Panc1 (cell line): ENCODE results near the gene COL16A1. TPM values are rescaled to one million over a fixed set of nuclear protein-coding genes. Genes with fewer than 3 reads are reported as not detected.

Experiments
- ATAC-seq: fragments of 200-7000 bp; cut with Tn5 transposase; 2 replicates; pipeline ENCODE4 v1.9.1; 2020; ENCODE audit warnings: mild to moderate bottlenecking, moderate library complexity
- BruUV-seq: library from RNA; stranded (reverse); fragments of 400-500 nt; replicated peaks from 2 replicates; lab custom pipeline; 2021; lab: Mats Ljungman, UMichigan
- CTCF ChIA-PET: fragments of 300-600 bp; sonication (Branson Sonifier 250); formaldehyde crosslinking; loops from one replicate; lab custom pipeline; 2022; ENCODE audit warnings: antibody characterized with exemption; lab: Charles Lee
- POLR2A ChIA-PET: fragments of 300-600 bp; sonication (Branson Sonifier 250); formaldehyde crosslinking; loops from one replicate; lab custom pipeline; 2022; ENCODE audit warnings: antibody characterized with exemption; lab: Charles Lee
- DNase-seq: peaks from one replicate; pipeline ENCODE4 v3.0.0-alpha.2; 2010; ENCODE audit warnings: low read depth, low spot score
- H3K27ac ChIP-seq: 2 replicates; pipeline ENCODE4 v1.5.1; 2011; ENCODE audit warnings: mild to moderate bottlenecking, low read length, inconsistent platforms
- H3K27me3 ChIP-seq: fragments of 200-500 bp; sonication (Bioruptor generic); 2 replicates; pipeline ENCODE4 v1.6.0; 2014; ENCODE audit warnings: low read length, inconsistent platforms; ENCODE audit not compliant: control insufficient read depth, insufficient read depth
- H3K36me3 ChIP-seq: fragments of 200-500 bp; sonication (Bioruptor generic); 2 replicates; pipeline ENCODE4 v1.5.1; 2014; ENCODE audit warnings: inconsistent platforms, mild to moderate bottlenecking, low read length, moderate library complexity; ENCODE audit not compliant: control insufficient read depth, insufficient read depth
- H3K4me1 ChIP-seq: 2 replicates; pipeline ENCODE4 v1.5.1; 2011; ENCODE audit warnings: inconsistent platforms, mild to moderate bottlenecking, low read length, moderate library complexity; ENCODE audit not compliant: control insufficient read depth, insufficient read depth
- H3K4me3 ChIP-seq, 2 experiments: 2 replicates each; pipeline ENCODE4 v1.5.1; 2011 to 2012; ENCODE audit warnings: low read depth in 2 of 2, low read length in 2 of 2, mild to moderate bottlenecking in 2 of 2, inconsistent platforms in 1 of 2, moderate library complexity in 1 of 2
- H3K9me3 ChIP-seq: fragments of 200-500 bp; sonication (Bioruptor generic); 2 replicates; pipeline ENCODE4 v1.5.1; 2014; ENCODE audit warnings: low read depth, mild to moderate bottlenecking, inconsistent platforms, low read length, moderate library complexity; ENCODE audit not compliant: control insufficient read depth, insufficient read depth
- POLR2AphosphoS5 ChIP-seq: IDR thresholded peaks from 2 replicates; pipeline ENCODE4 v1.6.1; 2012; ENCODE audit warnings: mild to moderate bottlenecking, low read depth, low read length, moderate library complexity
- REST ChIP-seq, 2 experiments: IDR thresholded peaks; 2 replicates each; pipeline ENCODE4 v1.6.1; 2011 to 2012; ENCODE audit warnings: low read depth in 2 of 2, control low read depth in 1 of 2, low read length in 1 of 2, mild to moderate bottlenecking in 1 of 2, moderate library complexity in 1 of 2; ENCODE audit not compliant: insufficient read depth in 1 of 2
- TCF7L2 ChIP-seq: IDR thresholded peaks from 2 replicates; pipeline ENCODE4 v1.6.1; 2011; ENCODE audit warnings: mild to moderate bottlenecking, low read depth, low read length, inconsistent platforms
- in situ Hi-C: cut with HindIII; loops from 2 replicates; pipeline ENCODE4 v1.10.0; 2016; ENCODE audit warnings: low sequenced_read_pairs, low pct_unique_long_range_greater_than_20kb
- intact Hi-C: fragments of 100-400 bp; cut with micrococcal nuclease; formaldehyde crosslinking; loops from one replicate; pipeline ENCODE4 v1.10.0; 2022; ENCODE audit not compliant: unreplicated experiment
- total RNA-seq: library from RNA; stranded (reverse); gene quantifications from one replicate; pipeline ENCODE4 v1.2.1, GENCODE V29; 2021; ENCODE audit not compliant: unreplicated experiment
- TF ChIP-seq, protein P1 (sequence below): fragments of 450-650 bp; IDR thresholded peaks from 2 replicates; pipeline ENCODE4 v1.5.1; 2017; ENCODE audit warnings: mild to moderate bottlenecking

COL16A1 gene
- total RNA-seq, 1 experiment from 2014 or later: 7.6 TPM

- no peaks in the 10 kb centered on the region for H3K27me3 ChIP-seq
- no peaks in the 10 kb centered on the region for H3K36me3 ChIP-seq
- ChIA-PET CTCF (interaction anchor here (0.5 to 0.7 kb wide), 2 partner anchors 31 to 128 kb away, joined by 3 read pairs; no protein-coding TSS in a partner anchor), POLR2A (interaction anchor here (0.7 kb wide), 1 partner anchor 16 kb away, joined by 4 read pairs; the partner anchor contains the start of gene PEF1)
- in situ Hi-C loops (no loop called here), intact Hi-C loops (loop anchor here (5.0 to 10.0 kb wide), 2 partner anchors 41 to 84 kb away; partner anchors contain the start of gene COL16A1)
- ATAC-seq (no peak), DNase-seq (no peak)
- H3K4me1 ChIP-seq: peaks cover 11% of the 10 kb centered on the region
- no peak overlapping the region for H3K27ac ChIP-seq
- no peak overlapping the region for H3K4me3 ChIP-seq
- no peaks in the 10 kb centered on the region for H3K9me3 ChIP-seq
- BruUV-seq: no TSS peak
- TF ChIP-seq POLR2AphosphoS5 (no peak), TCF7L2 (no peak), REST (IDR thresholded peaks at IDR 0.05; ENCODE audit: insufficient read depth in 1 of 2, low read depth in 2 of 2, low read length in 1 of 2) (no peak)
- TF ChIP-seq, protein P1, sequence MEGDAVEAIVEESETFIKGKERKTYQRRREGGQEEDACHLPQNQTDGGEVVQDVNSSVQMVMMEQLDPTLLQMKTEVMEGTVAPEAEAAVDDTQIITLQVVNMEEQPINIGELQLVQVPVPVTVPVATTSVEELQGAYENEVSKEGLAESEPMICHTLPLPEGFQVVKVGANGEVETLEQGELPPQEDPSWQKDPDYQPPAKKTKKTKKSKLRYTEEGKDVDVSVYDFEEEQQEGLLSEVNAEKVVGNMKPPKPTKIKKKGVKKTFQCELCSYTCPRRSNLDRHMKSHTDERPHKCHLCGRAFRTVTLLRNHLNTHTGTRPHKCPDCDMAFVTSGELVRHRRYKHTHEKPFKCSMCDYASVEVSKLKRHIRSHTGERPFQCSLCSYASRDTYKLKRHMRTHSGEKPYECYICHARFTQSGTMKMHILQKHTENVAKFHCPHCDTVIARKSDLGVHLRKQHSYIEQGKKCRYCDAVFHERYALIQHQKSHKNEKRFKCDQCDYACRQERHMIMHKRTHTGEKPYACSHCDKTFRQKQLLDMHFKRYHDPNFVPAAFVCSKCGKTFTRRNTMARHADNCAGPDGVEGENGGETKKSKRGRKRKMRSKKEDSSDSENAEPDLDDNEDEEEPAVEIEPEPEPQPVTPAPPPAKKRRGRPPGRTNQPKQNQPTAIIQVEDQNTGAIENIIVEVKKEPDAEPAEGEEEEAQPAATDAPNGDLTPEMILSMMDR: no peak
Measured at GRCh38 chr1:31660871-31661455, 42.9 kb downstream of the COL16A1 start.

- Histone ChIP-seq H3K27me3 (no peaks in the 10 kb centered on the region), H3K36me3 (no peaks in the 10 kb centered on the region), H3K4me1 (peaks cover 5% of the 10 kb centered on the region), H3K4me3 (no peak overlapping the region), H3K9me3 (no peaks in the 10 kb centered on the region), H3K27ac (no peak overlapping the region)
- ATAC-seq (no peak), DNase-seq (no peak)
- CTCF ChIA-PET: no interaction called here
- no TSS peak for BruUV-seq
- in situ Hi-C loops (no loop called here), intact Hi-C loops (loop anchor here (5.0 to 10.0 kb wide), 2 partner anchors 42 to 85 kb away; partner anchors contain the start of gene COL16A1)
- TF ChIP-seq, protein P1: no peak
- TF ChIP-seq TCF7L2 (no peak), REST (IDR thresholded peaks at IDR 0.05; ENCODE audit: insufficient read depth in 1 of 2, low read depth in 2 of 2, low read length in 1 of 2) (no peak), POLR2AphosphoS5 (no peak)
- POLR2A ChIA-PET: no interaction called here
Measured at GRCh38 chr1:31659889-31660288, 43.9 kb downstream of the COL16A1 start.
